ENCODE measurements around the gene MRO. TPM values are rescaled to one million over a fixed set of nuclear protein-coding genes. Genes with fewer than 3 reads are reported as not detected.

The MRO gene
- polyA plus RNA-seq, 1 of the 3 experiments (the other 2 are of a cell fraction): not detected

DNA sequence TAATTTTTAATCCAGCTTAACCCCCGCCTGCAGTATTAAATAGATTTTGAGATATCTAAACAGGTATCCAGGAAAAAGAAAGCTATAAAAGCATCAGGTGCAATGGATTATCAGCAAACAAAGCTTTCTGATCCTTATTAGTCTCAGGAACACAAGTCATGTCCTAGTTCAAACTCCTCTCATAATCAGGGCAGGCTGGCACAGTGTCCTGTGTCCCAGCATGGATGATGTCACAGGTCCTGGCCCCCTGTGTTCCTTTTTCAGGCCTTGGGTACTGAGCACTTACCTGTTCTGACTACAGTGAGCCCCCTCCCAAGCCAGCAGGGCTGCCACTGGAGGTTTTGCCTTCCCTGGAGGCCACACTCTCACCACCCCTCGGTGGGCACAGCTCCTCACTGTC, 19.5 kb upstream of the MRO start:
- no peaks in the 10 kb centered on the region for H4K20me1 ChIP-seq (ENCODE audit: insufficient read depth)
- H3K4me3 ChIP-seq (ENCODE audit: low read depth in 2 of 2, low read length in 1 of 2): no peak overlapping the region
- no peak overlapping the region for H2AFZ ChIP-seq (ENCODE audit: low read depth)
- H3K27me3 ChIP-seq (ENCODE audit: insufficient read depth): no peaks in the 10 kb centered on the region; the same call in 1 of the 2 replicates
- peaks cover 5 to 6% of the 10 kb centered on the region in 2 experiments; a peak in 1 of 4 replicates for H3K4me1 ChIP-seq (ENCODE audit: control insufficient read depth in 1 of 2, insufficient read depth in 2 of 2, low read depth in 1 of 2, low read length in 1 of 2)
- DNase-seq: no peak
- POLR2A ChIA-PET: no interaction called here
- no peak for TF ChIP-seq POLR2AphosphoS5 (IDR thresholded peaks at IDR 0.05; ENCODE audit: low read depth, low read length)
- TF ChIP-seq, protein P1, sequence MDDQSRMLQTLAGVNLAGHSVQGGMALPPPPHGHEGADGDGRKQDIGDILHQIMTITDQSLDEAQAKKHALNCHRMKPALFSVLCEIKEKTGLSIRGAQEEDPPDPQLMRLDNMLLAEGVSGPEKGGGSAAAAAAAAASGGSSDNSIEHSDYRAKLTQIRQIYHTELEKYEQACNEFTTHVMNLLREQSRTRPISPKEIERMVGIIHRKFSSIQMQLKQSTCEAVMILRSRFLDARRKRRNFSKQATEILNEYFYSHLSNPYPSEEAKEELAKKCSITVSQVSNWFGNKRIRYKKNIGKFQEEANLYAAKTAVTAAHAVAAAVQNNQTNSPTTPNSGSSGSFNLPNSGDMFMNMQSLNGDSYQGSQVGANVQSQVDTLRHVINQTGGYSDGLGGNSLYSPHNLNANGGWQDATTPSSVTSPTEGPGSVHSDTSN (IDR thresholded peaks at IDR 0.05): no peak
- no peak for TF ChIP-seq FOXJ3 (CRISPR knock-in tag; IDR thresholded peaks at IDR 0.05)
- no peak for TF ChIP-seq NFIC (IDR thresholded peaks at IDR 0.05; ENCODE audit: borderline replicate concordance)
- TF ChIP-seq, protein P2, sequence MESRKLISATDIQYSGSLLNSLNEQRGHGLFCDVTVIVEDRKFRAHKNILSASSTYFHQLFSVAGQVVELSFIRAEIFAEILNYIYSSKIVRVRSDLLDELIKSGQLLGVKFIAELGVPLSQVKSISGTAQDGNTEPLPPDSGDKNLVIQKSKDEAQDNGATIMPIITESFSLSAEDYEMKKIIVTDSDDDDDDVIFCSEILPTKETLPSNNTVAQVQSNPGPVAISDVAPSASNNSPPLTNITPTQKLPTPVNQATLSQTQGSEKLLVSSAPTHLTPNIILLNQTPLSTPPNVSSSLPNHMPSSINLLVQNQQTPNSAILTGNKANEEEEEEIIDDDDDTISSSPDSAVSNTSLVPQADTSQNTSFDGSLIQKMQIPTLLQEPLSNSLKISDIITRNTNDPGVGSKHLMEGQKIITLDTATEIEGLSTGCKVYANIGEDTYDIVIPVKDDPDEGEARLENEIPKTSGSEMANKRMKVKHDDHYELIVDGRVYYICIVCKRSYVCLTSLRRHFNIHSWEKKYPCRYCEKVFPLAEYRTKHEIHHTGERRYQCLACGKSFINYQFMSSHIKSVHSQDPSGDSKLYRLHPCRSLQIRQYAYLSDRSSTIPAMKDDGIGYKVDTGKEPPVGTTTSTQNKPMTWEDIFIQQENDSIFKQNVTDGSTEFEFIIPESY (IDR thresholded peaks at IDR 0.05; ENCODE audit: borderline replicate concordance, low read depth): no peak
- TF ChIP-seq FOXM1 (IDR thresholded peaks at IDR 0.05; ENCODE audit: low read depth): no peak
- TF ChIP-seq TAF1 (IDR thresholded peaks at IDR 0.05; ENCODE audit: borderline replicate concordance, low read depth, low read length): no peak
- TF ChIP-seq FOSL2 (IDR thresholded peaks at IDR 0.05; ENCODE audit: borderline replicate concordance, low read depth): no peak
- no peak overlapping the region for H3K27ac ChIP-seq (ENCODE audit: low read depth in 2 of 2, low read length in 1 of 2)
- no peaks in the 10 kb centered on the region for H3K79me2 ChIP-seq (ENCODE audit: insufficient read depth)
- H3F3A ChIP-seq (replicated peaks; ENCODE audit: insufficient read depth): peaks cover 3% of the 10 kb centered on the region
- H3K9me3 ChIP-seq: no peaks in the 10 kb centered on the region
- no peak overlapping the region for H3K9ac ChIP-seq
- H3K9me2 ChIP-seq: no peaks in the 10 kb centered on the region
- no peaks in the 10 kb centered on the region for H3K36me3 ChIP-seq (replicated peaks in 1 of 2; ENCODE audit: control insufficient read depth in 1 of 2, insufficient read depth in 2 of 2, low read length in 1 of 2)
- CTCF ChIA-PET: no interaction called here
- WGBS (ENCODE audit: low lambda C conversion rate): 80% methylated on average over 2 of the region's 2 CpGs
- H3K4me2 ChIP-seq: no peak overlapping the region

DNA sequence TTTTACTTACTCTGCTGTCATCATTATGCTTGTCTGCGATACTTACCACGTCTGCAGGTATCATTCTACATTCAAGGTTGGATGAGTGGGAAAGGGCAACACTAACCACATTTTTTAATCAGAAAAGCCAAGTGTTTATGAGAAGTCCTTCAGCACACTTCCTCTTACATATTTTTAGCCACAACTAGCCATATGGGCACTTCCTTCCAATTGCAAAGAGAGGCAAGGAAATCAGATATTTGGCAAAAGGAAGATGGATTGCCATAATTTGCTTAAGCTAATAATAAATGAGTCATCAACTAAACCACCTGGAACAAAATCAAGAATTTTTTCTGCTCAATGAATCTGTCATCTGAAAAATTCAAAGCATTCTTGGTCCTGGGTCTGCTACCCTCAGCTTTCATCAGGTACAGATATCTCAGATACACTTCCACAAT, 16.7 kb upstream of the MRO start:
- H3K4me1 ChIP-seq (ENCODE audit: control insufficient read depth in 1 of 2, insufficient read depth in 2 of 2, low read depth in 1 of 2, low read length in 1 of 2): peaks cover 5 to 6% of the 10 kb centered on the region in 2 experiments; a peak in 1 of 4 replicates
- peaks cover 3% of the 10 kb centered on the region for H3F3A ChIP-seq (replicated peaks; ENCODE audit: insufficient read depth)
- no peak overlapping the region for H3K27ac ChIP-seq (ENCODE audit: low read depth in 2 of 2, low read length in 1 of 2)
- CTCF ChIA-PET: interaction anchor here (1.0 kb wide), 1 partner anchor 11 kb away, joined by 3 read pairs; no protein-coding TSS in a partner anchor
- no peaks in the 10 kb centered on the region for H3K79me2 ChIP-seq (ENCODE audit: insufficient read depth)
- no peak overlapping the region for H3K9ac ChIP-seq
- H3K4me3 ChIP-seq (ENCODE audit: low read depth in 2 of 2, low read length in 1 of 2): no peak overlapping the region
- no peaks in the 10 kb centered on the region for H4K20me1 ChIP-seq (ENCODE audit: insufficient read depth)
- no peak overlapping the region for H2AFZ ChIP-seq (ENCODE audit: low read depth)
- no peak for DNase-seq
- no peaks in the 10 kb centered on the region for H3K36me3 ChIP-seq (replicated peaks in 1 of 2; ENCODE audit: control insufficient read depth in 1 of 2, insufficient read depth in 2 of 2, low read length in 1 of 2)
- H3K27me3 ChIP-seq (ENCODE audit: insufficient read depth): no peaks in the 10 kb centered on the region
- H3K9me3 ChIP-seq: no peaks in the 10 kb centered on the region
- H3K9me2 ChIP-seq: no peaks in the 10 kb centered on the region
- POLR2A ChIA-PET: no interaction called here
- H3K4me2 ChIP-seq: no peak overlapping the region
- WGBS (ENCODE audit: low lambda C conversion rate): 68% methylated on average over 2 of the region's 2 CpGs
- no peak for TF ChIP-seq FOXM1 (IDR thresholded peaks at IDR 0.05; ENCODE audit: low read depth)
- TF ChIP-seq RAD21 (IDR thresholded peaks at IDR 0.05; ENCODE audit: low read length): no peak
- peak; percentile 32; the same call in 1 of the 2 replicates for TF ChIP-seq MEF2A (IDR thresholded peaks at IDR 0.05; ENCODE audit: borderline replicate concordance, low read depth)
- no peak for TF ChIP-seq SMC3 (IDR thresholded peaks at IDR 0.05; ENCODE audit: low read depth, low read length)
- TF ChIP-seq, protein P3, sequence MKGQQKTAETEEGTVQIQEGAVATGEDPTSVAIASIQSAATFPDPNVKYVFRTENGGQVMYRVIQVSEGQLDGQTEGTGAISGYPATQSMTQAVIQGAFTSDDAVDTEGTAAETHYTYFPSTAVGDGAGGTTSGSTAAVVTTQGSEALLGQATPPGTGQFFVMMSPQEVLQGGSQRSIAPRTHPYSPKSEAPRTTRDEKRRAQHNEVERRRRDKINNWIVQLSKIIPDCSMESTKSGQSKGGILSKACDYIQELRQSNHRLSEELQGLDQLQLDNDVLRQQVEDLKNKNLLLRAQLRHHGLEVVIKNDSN (IDR thresholded peaks at IDR 0.05; ENCODE audit: borderline replicate concordance, low read depth): peak; percentile 81; the same call in 1 of the 2 replicates
- TF ChIP-seq NRF1 (IDR thresholded peaks at IDR 0.05; ENCODE audit: low read depth, low read length): no peak
- TF ChIP-seq MXI1 (IDR thresholded peaks at IDR 0.05; ENCODE audit: low read depth, low read length): no peak
- TF ChIP-seq, protein P4, sequence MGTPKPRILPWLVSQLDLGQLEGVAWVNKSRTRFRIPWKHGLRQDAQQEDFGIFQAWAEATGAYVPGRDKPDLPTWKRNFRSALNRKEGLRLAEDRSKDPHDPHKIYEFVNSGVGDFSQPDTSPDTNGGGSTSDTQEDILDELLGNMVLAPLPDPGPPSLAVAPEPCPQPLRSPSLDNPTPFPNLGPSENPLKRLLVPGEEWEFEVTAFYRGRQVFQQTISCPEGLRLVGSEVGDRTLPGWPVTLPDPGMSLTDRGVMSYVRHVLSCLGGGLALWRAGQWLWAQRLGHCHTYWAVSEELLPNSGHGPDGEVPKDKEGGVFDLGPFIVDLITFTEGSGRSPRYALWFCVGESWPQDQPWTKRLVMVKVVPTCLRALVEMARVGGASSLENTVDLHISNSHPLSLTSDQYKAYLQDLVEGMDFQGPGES (IDR thresholded peaks at IDR 0.05; ENCODE audit: low read depth, low read length): no peak
- TF ChIP-seq TCF12 (IDR thresholded peaks at IDR 0.05): peak; percentile 91
- peak; percentile 92 for TF ChIP-seq NFIC (IDR thresholded peaks at IDR 0.05; ENCODE audit: borderline replicate concordance)
- TF ChIP-seq, protein P5, sequence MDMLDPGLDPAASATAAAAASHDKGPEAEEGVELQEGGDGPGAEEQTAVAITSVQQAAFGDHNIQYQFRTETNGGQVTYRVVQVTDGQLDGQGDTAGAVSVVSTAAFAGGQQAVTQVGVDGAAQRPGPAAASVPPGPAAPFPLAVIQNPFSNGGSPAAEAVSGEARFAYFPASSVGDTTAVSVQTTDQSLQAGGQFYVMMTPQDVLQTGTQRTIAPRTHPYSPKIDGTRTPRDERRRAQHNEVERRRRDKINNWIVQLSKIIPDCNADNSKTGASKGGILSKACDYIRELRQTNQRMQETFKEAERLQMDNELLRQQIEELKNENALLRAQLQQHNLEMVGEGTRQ (IDR thresholded peaks at IDR 0.05; ENCODE audit: borderline replicate concordance, low read depth, low read length): 0 out of 2 replicates have a peak, but pooled peaks have one; percentile 35
- no peak for TF ChIP-seq YY1 (IDR thresholded peaks at IDR 0.05; ENCODE audit: low read depth)
- TF ChIP-seq JUND (IDR thresholded peaks at IDR 0.05): peak; percentile 91
- TF ChIP-seq TAF1 (IDR thresholded peaks at IDR 0.05; ENCODE audit: borderline replicate concordance, low read depth, low read length): no peak

Data from SK-N-SH (cell line).